Activated CD8-positive, alpha-beta T cell treated with anti-CD3 and anti-CD28 coated beads, Interleukin-2, amount 10 ng/mL, durations not matched to agents 7 days and 5 days (primary cell): ENCODE data around the gene HDAC2. TPM values are rescaled to one million over a fixed set of nuclear protein-coding genes. Genes with fewer than 3 reads are reported as not detected.
"Not testable (repeated sequence)": the region's sequence is repeated elsewhere in the genome, so short reads cannot be mapped to it uniquely, and the experiment has no call there.

Experiments used
- ATAC-seq: fragments of 150-1000 bp; cut with Tn5 transposase; one replicate; pipeline ENCODE4 v1.10.0; 2021; ENCODE audit warnings: moderate library complexity
- CTCF ChIA-PET: fragments of 350-600 bp; sonication (Branson Sonifier 250); formaldehyde crosslinking; loops from one replicate; lab custom pipeline; 2021; ENCODE audit warnings: antibody characterized with exemption; lab: Charles Lee
- POLR2A ChIA-PET: fragments of 350-600 bp; sonication (Branson Sonifier 250); formaldehyde crosslinking; loops from one replicate; lab custom pipeline; 2021; ENCODE audit warnings: antibody characterized with exemption; lab: Charles Lee
- DNase-seq: peaks from one replicate; pipeline ENCODE4 v3.0.0-alpha.2; 2020
- H3K27ac Mint-ChIP-seq: one replicate; pipeline ENCODE4 v1.8.0; 2021; ENCODE audit warnings: mild to moderate bottlenecking, mixed read lengths
- H3K27me3 Mint-ChIP-seq: one replicate; pipeline ENCODE4 v1.8.0; 2021; ENCODE audit warnings: low read depth, mixed read lengths
- H3K36me3 Mint-ChIP-seq: one replicate; pipeline ENCODE4 v1.8.0; 2021; ENCODE audit warnings: low read depth, mixed read lengths
- H3K4me1 Mint-ChIP-seq: one replicate; pipeline ENCODE4 v1.8.0; 2021; ENCODE audit warnings: low read depth, mixed read lengths
- H3K4me3 Mint-ChIP-seq: one replicate; pipeline ENCODE4 v1.8.0; 2021; ENCODE audit warnings: mild to moderate bottlenecking, mixed read lengths
- H3K9me3 Mint-ChIP-seq: one replicate; pipeline ENCODE4 v1.8.0; 2022; ENCODE audit warnings: mixed read lengths; ENCODE audit not compliant: insufficient read depth
- total RNA-seq, 2 experiments: library from RNA; stranded (reverse); gene quantifications; one replicate each; pipeline ENCODE4 v1.2.3, GENCODE V29; 2021

The HDAC2 gene
- total RNA-seq, 2 experiments from 2014 or later: 66.8 to 75.7 TPM

DNA sequence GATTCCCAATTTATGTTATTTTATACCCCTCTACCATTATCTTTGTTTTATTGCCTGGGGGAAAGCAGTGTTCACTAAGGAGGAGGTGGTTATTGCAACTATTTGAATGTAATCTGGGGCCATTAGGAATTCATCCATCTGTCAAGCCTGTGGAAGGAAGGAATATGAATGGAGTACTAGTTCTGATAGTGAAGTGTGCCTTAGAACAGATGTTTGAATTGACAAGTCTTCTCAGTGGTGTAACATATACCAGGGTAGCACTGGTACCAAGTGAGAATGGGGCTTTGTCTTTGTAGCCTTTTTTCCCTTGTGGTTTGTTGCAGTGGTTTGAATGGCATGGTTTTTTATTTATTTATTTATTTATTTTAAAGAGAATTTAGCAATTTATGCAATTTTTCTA lies 27.9 kb upstream of the HDAC2 start:
- Mint-ChIP-seq H3K9me3 (no peaks in the 10 kb centered on the region), H3K4me3 (no peak overlapping the region), H3K36me3 (no peaks in the 10 kb centered on the region), H3K4me1 (no peaks in the 10 kb centered on the region), H3K27me3 (peaks cover 16% of the 10 kb centered on the region), H3K27ac (no peak overlapping the region)
- ATAC-seq (no peak), DNase-seq (no peak)
- CTCF ChIA-PET: no interaction called here
- POLR2A ChIA-PET: no interaction called here

DNA sequence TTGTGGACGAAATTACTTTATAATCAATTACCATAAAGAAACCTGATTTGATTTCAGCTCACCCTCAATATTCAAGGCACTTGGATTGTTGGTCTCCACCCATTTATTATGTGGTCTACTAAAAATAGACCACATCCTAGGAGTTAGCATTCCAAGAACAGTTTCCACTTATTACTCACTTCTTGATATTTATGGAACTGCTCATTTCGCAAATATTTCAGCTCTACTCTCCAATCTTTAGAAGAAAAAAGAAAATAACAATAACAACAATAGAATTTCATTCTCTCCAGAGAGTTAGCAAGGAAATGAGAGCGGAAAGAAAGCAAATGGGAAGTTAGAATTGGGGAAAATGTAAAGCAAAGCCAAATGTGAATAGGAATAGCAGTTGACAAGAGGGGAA lies 26.2 kb upstream of the HDAC2 start:
- H3K4me3 Mint-ChIP-seq: no peak overlapping the region

DNA sequence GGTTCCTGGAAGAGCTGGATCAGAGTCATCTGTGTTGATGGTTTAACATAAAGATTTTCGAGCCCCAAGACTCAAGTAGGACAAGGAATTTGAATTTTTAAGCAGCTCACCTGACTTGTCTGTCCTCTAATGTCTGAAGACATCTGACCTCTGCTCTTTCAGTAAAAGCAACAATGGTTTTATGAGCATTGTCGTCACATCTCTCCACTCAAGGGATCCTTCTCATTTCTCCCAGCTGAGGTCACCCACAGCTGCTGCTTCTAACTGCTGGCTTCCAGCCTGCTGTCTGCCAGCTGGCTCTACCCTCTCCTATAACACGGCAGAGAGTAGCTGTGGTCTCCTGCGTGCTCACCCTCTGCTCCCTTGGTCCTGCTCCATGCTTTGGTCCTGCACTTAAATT lies 24.7 kb upstream of the HDAC2 start:
- no peak overlapping the region for H3K27ac Mint-ChIP-seq
- H3K9me3 Mint-ChIP-seq: no peaks in the 10 kb centered on the region
- POLR2A ChIA-PET: no interaction called here
- no peak for ATAC-seq
- no peak overlapping the region for H3K4me3 Mint-ChIP-seq
- CTCF ChIA-PET: interaction anchor here (2.1 kb wide), 1 partner anchor 15 kb away, joined by 8 read pairs; no protein-coding TSS in a partner anchor
- DNase-seq: no peak
- no peaks in the 10 kb centered on the region for H3K4me1 Mint-ChIP-seq
- H3K36me3 Mint-ChIP-seq: no peaks in the 10 kb centered on the region
- peaks cover 14% of the 10 kb centered on the region for H3K27me3 Mint-ChIP-seq

More for the DNA sequence above, 26.2 kb upstream of the HDAC2 start:
- DNase-seq: no peak
- ChIA-PET CTCF (no interaction called here), POLR2A (no interaction called here)
- no peaks in the 10 kb centered on the region for H3K9me3 Mint-ChIP-seq
- H3K27ac Mint-ChIP-seq: no peak overlapping the region
- H3K27me3 Mint-ChIP-seq: peaks cover 16% of the 10 kb centered on the region
- no peak for ATAC-seq
- H3K36me3 Mint-ChIP-seq: no peaks in the 10 kb centered on the region
- no peaks in the 10 kb centered on the region for H3K4me1 Mint-ChIP-seq

DNA sequence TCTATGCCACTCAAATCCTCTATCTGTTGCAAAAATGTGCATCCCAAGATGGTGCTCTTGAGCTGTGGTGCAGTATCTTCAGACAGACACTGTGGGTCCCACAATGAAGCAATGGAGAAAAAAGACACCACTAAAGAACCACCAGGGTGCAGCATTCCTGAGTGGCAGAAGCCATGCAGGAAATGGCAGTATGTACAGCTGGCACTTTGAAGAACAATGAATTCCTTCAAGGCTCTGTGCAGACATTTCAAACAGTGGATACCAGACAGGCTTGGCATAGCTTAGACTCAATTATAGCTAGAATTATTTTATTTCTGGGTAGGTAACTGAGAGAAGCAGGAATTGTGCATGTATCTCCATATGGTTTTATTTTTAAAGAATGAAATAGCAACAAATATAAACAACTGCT lies 24.0 kb upstream of the HDAC2 start:
- Mint-ChIP-seq H3K27ac (no peak overlapping the region), H3K4me3 (no peak overlapping the region), H3K36me3 (no peaks in the 10 kb centered on the region), H3K9me3 (no peaks in the 10 kb centered on the region), H3K4me1 (no peaks in the 10 kb centered on the region), H3K27me3 (peaks cover 12% of the 10 kb centered on the region)
- ATAC-seq (peak; percentile 47), DNase-seq (peak; percentile 33)
- CTCF ChIA-PET: interaction anchor here (0.9 to 2.1 kb wide), 2 partner anchors 9 to 14 kb away, joined by 3 to 8 read pairs; no protein-coding TSS in a partner anchor
- POLR2A ChIA-PET: no interaction called here

DNA sequence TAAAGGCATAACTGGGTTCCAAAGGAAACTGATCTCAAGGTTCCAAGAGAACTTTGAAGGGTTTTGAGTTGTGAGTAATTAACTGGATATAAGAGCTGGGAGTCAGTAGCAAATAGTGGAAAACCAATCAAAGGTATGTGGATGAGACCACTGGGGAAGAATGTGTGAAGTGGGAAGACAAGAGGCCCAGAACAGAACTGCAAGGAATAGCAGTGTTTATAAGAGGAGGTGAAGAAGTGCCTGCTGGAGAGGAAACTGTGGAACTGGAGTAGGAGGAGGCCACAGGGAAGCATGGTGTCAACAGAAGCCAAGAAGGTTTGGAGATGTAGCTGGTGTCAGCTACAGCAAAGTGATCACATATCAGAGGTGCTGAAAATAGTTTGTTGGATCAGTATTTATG lies 18.7 kb upstream of the HDAC2 start:
- ChIA-PET CTCF (interaction anchor here (1.5 kb wide), 1 partner anchor 9 kb away, joined by 4 read pairs; no protein-coding TSS in a partner anchor), POLR2A (no interaction called here)
- H3K4me1 Mint-ChIP-seq: no peaks in the 10 kb centered on the region
- DNase-seq (no peak), ATAC-seq (no peak)
- H3K36me3 Mint-ChIP-seq: no peaks in the 10 kb centered on the region
- no peak overlapping the region for H3K4me3 Mint-ChIP-seq
- H3K9me3 Mint-ChIP-seq: no peaks in the 10 kb centered on the region
- no peak overlapping the region for H3K27ac Mint-ChIP-seq
- peaks cover 8% of the 10 kb centered on the region for H3K27me3 Mint-ChIP-seq

DNA sequence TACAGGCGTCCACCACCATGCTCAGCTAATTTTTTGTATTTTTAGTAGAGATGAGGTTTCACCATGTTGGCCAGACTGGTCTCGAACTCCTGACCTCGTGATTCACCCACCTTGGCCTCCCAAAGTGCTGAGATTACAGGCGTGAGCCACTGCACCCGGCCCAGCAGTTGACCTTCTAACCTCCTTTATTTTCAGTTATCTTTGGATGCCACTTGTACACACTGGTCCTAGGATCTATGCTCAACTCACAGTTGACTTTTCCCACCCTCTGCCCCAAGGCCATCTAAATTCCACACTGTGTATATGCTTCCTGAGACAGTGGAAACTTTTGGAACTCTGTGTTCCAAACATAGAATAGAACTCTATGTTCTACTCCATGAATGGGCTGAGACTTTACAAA lies 11.7 kb upstream of the HDAC2 start:
- ATAC-seq, CTCF ChIA-PET, H3K4me1 Mint-ChIP-seq, H3K27me3 Mint-ChIP-seq, H3K4me3 Mint-ChIP-seq, H3K27ac Mint-ChIP-seq, DNase-seq, H3K9me3 Mint-ChIP-seq, H3K36me3 Mint-ChIP-seq, POLR2A ChIA-PET: not testable (repeated sequence)

DNA sequence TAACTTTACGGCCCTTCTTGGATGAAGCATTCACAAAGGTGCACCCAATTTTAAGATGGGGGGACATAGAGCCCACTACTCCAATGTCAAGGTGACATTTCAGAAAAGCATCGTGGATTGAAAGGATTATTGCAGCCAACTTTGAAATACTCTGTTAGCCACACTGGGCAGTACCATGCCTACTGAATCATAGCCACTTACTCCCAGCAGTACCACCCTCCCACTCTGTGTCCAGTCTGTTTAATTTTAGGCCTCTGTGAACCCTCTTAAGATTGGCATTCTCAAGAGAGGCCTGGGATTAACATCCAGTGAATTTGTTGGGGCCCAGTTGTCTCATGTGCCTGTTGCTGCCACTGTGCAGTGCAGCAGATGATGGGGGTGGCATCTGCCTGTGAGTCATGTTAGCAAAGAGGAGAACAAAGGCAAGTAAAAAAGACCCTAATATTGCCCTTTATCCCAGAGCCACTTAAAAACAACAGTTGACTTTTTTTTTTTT lies 11.2 kb upstream of the HDAC2 start:
- Mint-ChIP-seq H3K4me3 (no peak overlapping the region), H3K27me3 (no peaks in the 10 kb centered on the region)
- no peak for ATAC-seq

DNA sequence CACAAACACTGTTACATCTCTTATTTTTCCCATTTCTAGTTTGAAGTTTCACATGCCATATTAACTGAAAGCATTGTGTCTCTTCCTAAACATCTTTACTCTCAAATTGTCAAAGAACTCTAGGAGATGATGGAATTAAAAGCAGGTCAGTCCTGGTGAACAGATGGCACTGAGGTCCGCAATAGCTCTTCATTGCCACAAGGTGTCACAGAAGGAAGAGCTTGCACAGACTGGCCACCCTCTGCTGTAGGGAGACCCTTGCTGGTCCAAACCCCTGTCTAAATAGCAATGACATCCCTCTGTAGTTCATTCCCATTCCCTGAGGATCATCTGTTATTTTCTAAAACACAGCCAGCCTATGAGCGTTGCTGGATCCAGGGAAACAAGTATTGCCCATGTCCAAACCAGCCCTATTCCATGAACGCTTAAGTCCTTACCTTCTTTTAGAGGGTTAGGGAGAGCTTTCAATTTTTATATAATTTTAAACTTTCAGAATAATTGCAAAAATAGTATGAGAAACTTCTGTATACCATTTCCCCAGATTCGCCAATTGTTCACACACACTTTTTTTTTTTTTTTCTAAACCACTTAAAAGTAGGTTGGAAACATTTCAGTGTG lies 10.1 kb upstream of the HDAC2 start:
- POLR2A ChIA-PET: interaction anchor here (1.0 kb wide), 1 partner anchor 13 kb away, joined by 3 read pairs; no protein-coding TSS in a partner anchor

More for the DNA sequence above, 11.2 kb upstream of the HDAC2 start:
- Mint-ChIP-seq H3K9me3 (no peaks in the 10 kb centered on the region), H3K27ac (no peak overlapping the region), H3K4me1 (no peaks in the 10 kb centered on the region), H3K36me3 (no peaks in the 10 kb centered on the region)
- ChIA-PET CTCF (interaction anchor here (1.5 to 2.0 kb wide), 2 partner anchors 13 to 70 kb away, joined by 3 to 6 read pairs; no protein-coding TSS in a partner anchor), POLR2A (no interaction called here)
- DNase-seq: no peak

DNA sequence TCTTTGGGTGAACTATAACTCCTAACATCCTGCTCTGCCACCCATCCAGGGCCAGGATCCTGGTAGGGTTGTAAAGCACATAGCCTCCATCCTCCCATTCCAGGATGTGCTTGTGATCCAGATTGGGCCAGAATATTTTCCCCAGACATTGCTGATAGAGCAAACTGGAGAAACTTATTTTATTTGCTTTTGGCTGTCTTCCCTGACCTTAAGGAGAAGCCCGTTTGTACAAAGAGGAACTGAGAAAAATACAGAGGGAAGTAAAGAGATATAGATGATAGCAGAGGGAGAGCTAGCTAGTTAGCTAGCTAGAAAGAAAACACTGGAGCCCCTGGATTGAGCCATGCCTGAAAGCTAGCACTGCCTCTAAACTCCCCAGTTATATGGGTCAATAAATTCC lies 9.0 kb upstream of the HDAC2 start:
- Mint-ChIP-seq H3K36me3 (no peaks in the 10 kb centered on the region), H3K4me1 (no peaks in the 10 kb centered on the region), H3K4me3 (no peak overlapping the region), H3K27ac (no peak overlapping the region), H3K27me3 (no peaks in the 10 kb centered on the region), H3K9me3 (no peaks in the 10 kb centered on the region)
- DNase-seq (no peak), ATAC-seq (no peak)
- POLR2A ChIA-PET: interaction anchor here (1.0 kb wide), 1 partner anchor 12 kb away, joined by 3 read pairs; no protein-coding TSS in a partner anchor
- CTCF ChIA-PET: interaction anchor here (0.9 to 2.0 kb wide), 7 partner anchors 9 to 128 kb away, joined by 3 to 11 read pairs (median 6); partner anchors contain the start of gene HDAC2

More for the DNA sequence above, 10.1 kb upstream of the HDAC2 start:
- no peaks in the 10 kb centered on the region for H3K4me1 Mint-ChIP-seq
- H3K36me3 Mint-ChIP-seq: no peaks in the 10 kb centered on the region
- H3K27me3 Mint-ChIP-seq: no peaks in the 10 kb centered on the region
- H3K4me3 Mint-ChIP-seq: no peak overlapping the region
- ATAC-seq: peak; percentile 67
- no peaks in the 10 kb centered on the region for H3K9me3 Mint-ChIP-seq
- no peak overlapping the region for H3K27ac Mint-ChIP-seq
- DNase-seq: no peak
- CTCF ChIA-PET: interaction anchor here (0.9 to 2.0 kb wide), 10 partner anchors 8 to 127 kb away, joined by 3 to 11 read pairs (median 4); partner anchors contain the start of gene HDAC2

DNA sequence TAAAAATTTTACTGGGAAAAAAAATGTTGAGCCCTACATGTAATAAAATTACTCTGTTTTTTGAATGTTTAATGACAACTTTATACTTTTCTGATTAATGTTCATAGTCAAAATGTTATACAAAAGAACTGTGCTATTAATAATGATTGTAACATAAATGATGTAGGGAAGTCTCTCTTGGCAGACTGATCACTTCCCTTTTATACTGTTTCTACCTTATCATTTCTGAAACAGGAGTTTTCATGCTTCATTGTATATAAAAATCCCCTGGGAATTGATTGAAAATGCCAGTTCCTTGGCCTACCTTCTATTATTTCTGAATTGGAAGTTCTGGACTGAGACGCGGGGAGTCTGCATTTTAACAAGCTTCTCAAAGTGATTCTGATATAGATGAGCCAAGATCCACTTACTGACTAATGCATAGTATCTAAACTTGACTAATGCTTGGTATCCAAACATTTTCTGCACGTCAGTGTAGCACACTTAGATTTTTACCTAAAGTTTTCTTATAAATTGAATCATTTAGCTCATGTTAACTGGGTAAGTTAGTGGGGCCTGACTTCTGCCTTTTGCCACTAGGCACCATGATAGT lies 7.2 kb upstream of the HDAC2 start:
- no peak for ATAC-seq
- ChIA-PET CTCF (no interaction called here), POLR2A (no interaction called here)
- DNase-seq: no peak
- Mint-ChIP-seq H3K27ac (no peak overlapping the region), H3K36me3 (no peaks in the 10 kb centered on the region), H3K4me1 (no peaks in the 10 kb centered on the region), H3K4me3 (no peak overlapping the region), H3K27me3 (no peaks in the 10 kb centered on the region), H3K9me3 (no peaks in the 10 kb centered on the region)

DNA sequence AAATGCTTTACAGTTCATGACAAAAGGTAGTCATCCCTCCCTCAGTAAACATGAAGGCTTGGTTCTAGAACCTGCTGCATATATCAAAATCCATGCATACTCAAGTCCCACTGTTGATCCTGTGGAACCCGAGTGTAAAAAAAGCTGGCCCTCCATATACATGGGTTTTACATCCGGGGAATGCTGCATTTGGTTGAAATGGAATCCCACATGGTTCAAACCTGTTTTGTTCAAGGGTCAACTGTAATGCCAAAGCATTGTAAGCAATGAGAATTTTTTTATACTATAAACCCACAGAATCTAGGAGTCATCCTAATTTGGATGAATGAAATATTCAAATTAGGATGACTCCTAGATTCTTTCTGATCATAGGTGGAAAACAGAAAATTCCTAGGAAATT lies 5.9 kb upstream of the HDAC2 start:
- POLR2A ChIA-PET: interaction anchor here (0.6 kb wide), 1 partner anchor 27 kb away, joined by 3 read pairs; no protein-coding TSS in a partner anchor
- ATAC-seq: no peak
- Mint-ChIP-seq H3K27ac (no peak overlapping the region), H3K4me1 (peaks cover 6% of the 10 kb centered on the region), H3K4me3 (no peak overlapping the region), H3K36me3 (no peaks in the 10 kb centered on the region), H3K27me3 (no peaks in the 10 kb centered on the region), H3K9me3 (no peaks in the 10 kb centered on the region)
- no peak for DNase-seq
- CTCF ChIA-PET: no interaction called here

DNA sequence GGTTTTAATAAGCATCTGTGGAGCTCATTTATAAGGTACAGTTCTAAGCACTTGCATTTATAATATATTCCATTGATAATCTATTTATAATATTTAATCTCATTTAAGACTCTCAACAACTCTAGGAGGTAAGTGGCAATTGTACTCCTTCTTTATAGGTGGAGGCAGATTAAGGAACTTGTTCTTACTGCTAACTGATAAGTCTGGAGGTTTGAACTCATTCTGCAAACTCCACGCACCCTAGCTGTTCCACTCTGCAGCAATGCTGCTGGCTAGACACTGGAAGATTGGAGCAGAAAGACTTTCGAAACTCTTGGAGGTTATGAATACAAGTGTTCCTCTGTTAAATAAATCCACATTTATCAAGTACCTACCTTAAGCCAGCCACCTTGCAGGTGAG lies 793 bp upstream of the HDAC2 start:
- DNase-seq: no peak
- Mint-ChIP-seq H3K27ac (no peak overlapping the region), H3K4me3 (peak overlapping the region; percentile 90), H3K27me3 (no peaks in the 10 kb centered on the region), H3K36me3 (peaks cover 4% of the 10 kb centered on the region), H3K4me1 (peaks cover 25% of the 10 kb centered on the region), H3K9me3 (no peaks in the 10 kb centered on the region)
- POLR2A ChIA-PET: no interaction called here
- CTCF ChIA-PET: interaction anchor here (1.0 kb wide), 1 partner anchor 9 kb away, joined by 11 read pairs; no protein-coding TSS in a partner anchor
- ATAC-seq: no peak
